Endodermal cell (in vitro differentiated cells): ENCODE data around the gene TP73. TPM values are rescaled to one million over a fixed set of nuclear protein-coding genes. Genes with fewer than 3 reads are reported as not detected.

Experiments
- DNase-seq: peaks from one replicate; pipeline ENCODE4 v3.0.0-alpha.2; 2017
- H3K27ac ChIP-seq: 2 replicates; pipeline ENCODE4 v1.5.1; 2013; ENCODE audit warnings: mild to moderate bottlenecking, low read depth, low read length, moderate library complexity
- H3K27me3 ChIP-seq: 2 replicates; pipeline ENCODE4 v1.6.1; 2013; ENCODE audit warnings: mild to moderate bottlenecking, low read length, moderate library complexity; ENCODE audit not compliant: insufficient read depth, control insufficient read depth, poor library complexity, severe bottlenecking
- H3K36me3 ChIP-seq: 2 replicates; pipeline ENCODE4 v1.7.0; 2013; ENCODE audit warnings: mild to moderate bottlenecking, low read length, moderate library complexity; ENCODE audit not compliant: control insufficient read depth, insufficient read depth
- H3K4me1 ChIP-seq: one replicate; pipeline ENCODE4 v1.7.0; 2013; ENCODE audit warnings: low read length; ENCODE audit not compliant: control insufficient read depth, insufficient read depth
- H3K4me3 ChIP-seq: 2 replicates; pipeline ENCODE4 v1.5.1; 2013; ENCODE audit warnings: mild to moderate bottlenecking, low read length, moderate library complexity
- H3K9ac ChIP-seq: 2 replicates; pipeline ENCODE4 v1.6.1; 2013; ENCODE audit warnings: mild to moderate bottlenecking, low read length, moderate library complexity; ENCODE audit not compliant: poor library complexity, severe bottlenecking; ENCODE audit errors: extremely low read depth
- H3K9me3 ChIP-seq: 2 replicates; pipeline ENCODE4 v1.6.1; 2013; ENCODE audit warnings: mild to moderate bottlenecking, low read length, moderate library complexity; ENCODE audit not compliant: control insufficient read depth
- H3K27ac Mint-ChIP-seq: 2 replicates; pipeline ENCODE4 v1.8.0; 2020; ENCODE audit warnings: mixed read lengths
- H3K27me3 Mint-ChIP-seq: 2 replicates; pipeline ENCODE4 v1.8.0; 2021; ENCODE audit warnings: mild to moderate bottlenecking, mixed read lengths; ENCODE audit not compliant: insufficient read depth
- H3K36me3 Mint-ChIP-seq: 2 replicates; pipeline ENCODE4 v1.8.0; 2020; ENCODE audit warnings: low read depth, mixed read lengths
- H3K4me1 Mint-ChIP-seq: 2 replicates; pipeline ENCODE4 v1.8.0; 2020; ENCODE audit warnings: mixed read lengths
- H3K4me3 Mint-ChIP-seq: 2 replicates; pipeline ENCODE4 v1.8.0; 2020; ENCODE audit warnings: mild to moderate bottlenecking, moderate library complexity, mixed read lengths
- H3K9me3 Mint-ChIP-seq: 2 replicates; pipeline ENCODE4 v1.8.0; 2020; ENCODE audit warnings: mild to moderate bottlenecking, mixed read lengths
- CTCF ChIP-seq: fragments of 200-600 bp; sonication (generic); conservative IDR thresholded peaks from 2 replicates; pipeline ENCODE4 v1.5.0; 2021; ENCODE audit warnings: antibody characterized with exemption, mild to moderate bottlenecking
- WGBS, 2 experiments: methylation state at CpG; one replicate each; pipeline versions ENCODE4 v1.1.5 to v1.1.7; 2013; ENCODE audit warnings: missing lambda C conversion rate in 2 of 2, mixed read lengths in 1 of 2; ENCODE audit not compliant: insufficient coverage in 1 of 2, insufficient read length in 1 of 2; 5-methylcytosine and 5-hydroxymethylcytosine counted together
- total RNA-seq, 2 donors: library from RNA; stranded (reverse); fragmentation: NEBNext Ultra II Directional in 1 of 2; extraction: Animal tissue kit (Norgen Biotek cat#: 25700) in 1 of 2; gene quantifications; 2 replicates in 1 of 2; 3 replicates in 1 of 2; pipeline ENCODE4 v1.2.1, GENCODE V29; 2021

TP73 gene
- total RNA-seq, 2 donors from 2014 or later = 3.4 to 3.5 TPM

GRCh38 chr1:3687504-3687903, 35.2 kb downstream of the TP73 start:
- WGBS, 2 experiments = 74 to 92% methylated on average over 2 to 12 of the region's 12 CpGs
- H3K27ac Mint-ChIP-seq = no peak overlapping the region
- peaks cover 22% of the 10 kb centered on the region for H3K27me3 ChIP-seq

DNA sequence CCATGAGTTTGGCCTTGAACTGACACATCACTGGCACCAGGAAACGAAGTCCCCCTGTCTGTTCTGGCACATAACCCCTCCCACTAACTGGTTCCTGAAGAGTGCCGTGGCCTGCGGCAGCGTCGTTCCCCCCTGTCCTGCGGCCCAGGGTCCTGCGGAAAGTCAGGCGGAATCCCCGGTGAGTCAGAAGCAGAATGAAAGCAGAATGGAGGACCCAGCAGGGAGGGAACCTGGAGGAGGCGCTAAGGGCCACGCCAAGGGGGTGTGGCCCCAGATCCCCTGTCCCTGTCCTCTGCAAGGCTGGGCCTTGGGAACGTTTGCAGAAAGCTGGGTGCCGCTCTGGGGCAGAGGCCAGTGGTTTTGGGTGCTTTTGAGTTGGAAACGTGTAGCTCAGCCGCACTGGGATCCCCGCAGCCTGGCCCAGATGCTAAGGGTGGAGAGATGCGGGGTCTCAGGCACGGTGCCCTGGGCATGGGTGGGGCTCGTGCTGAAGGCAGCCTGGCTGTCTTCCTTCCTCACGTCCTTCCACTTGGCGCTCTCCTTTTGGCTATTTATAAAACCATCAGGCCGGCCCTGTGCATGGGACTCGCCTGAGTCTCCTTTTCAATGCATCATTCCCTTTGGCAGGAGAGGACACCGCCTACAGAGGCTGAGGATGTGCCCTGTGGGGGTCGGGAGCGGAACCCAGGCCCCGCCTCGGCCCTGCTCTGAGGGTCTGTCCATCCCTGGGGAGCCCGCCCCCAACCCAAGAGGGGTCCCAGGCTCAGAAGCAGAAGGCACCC, 36.2 kb downstream of the TP73 start:
- WGBS, 2 experiments = 61 to 63% methylated on average over 18 to 29 of the region's 29 CpGs
- Histone ChIP-seq H3K4me1 (no peaks in the 10 kb centered on the region), H3K27me3 (peaks cover 18% of the 10 kb centered on the region), H3K9ac (no peak overlapping the region), H3K9me3 (no peaks in the 10 kb centered on the region), H3K27ac (no peak overlapping the region), H3K36me3 (no peaks in the 10 kb centered on the region), H3K4me3 (no peak overlapping the region)
- peak; percentile 88 for DNase-seq
- H3K4me3 Mint-ChIP-seq = no peak overlapping the region
- H3K4me1 Mint-ChIP-seq = peaks cover 4% of the 10 kb centered on the region
- no peak overlapping the region for H3K27ac Mint-ChIP-seq
- no peaks in the 10 kb centered on the region for H3K36me3 Mint-ChIP-seq
- peaks cover 3% of the 10 kb centered on the region for H3K9me3 Mint-ChIP-seq
- peaks cover 16% of the 10 kb centered on the region for H3K27me3 Mint-ChIP-seq
- TF ChIP-seq CTCF = no peak

More at GRCh38 chr1:3687504-3687903, 35.2 kb downstream of the TP73 start:
- Mint-ChIP-seq H3K4me3 (no peak overlapping the region), H3K27me3 (peaks cover 20% of the 10 kb centered on the region), H3K36me3 (no peaks in the 10 kb centered on the region), H3K4me1 (peaks cover 4% of the 10 kb centered on the region), H3K9me3 (no peaks in the 10 kb centered on the region)
- no peaks in the 10 kb centered on the region for H3K4me1 ChIP-seq
- no peak for TF ChIP-seq CTCF
- H3K36me3 ChIP-seq = no peaks in the 10 kb centered on the region
- peak; percentile 80 for DNase-seq
- no peak overlapping the region for H3K27ac ChIP-seq
- H3K9ac ChIP-seq = no peak overlapping the region
- H3K4me3 ChIP-seq = no peak overlapping the region
- H3K9me3 ChIP-seq = no peaks in the 10 kb centered on the region

DNA sequence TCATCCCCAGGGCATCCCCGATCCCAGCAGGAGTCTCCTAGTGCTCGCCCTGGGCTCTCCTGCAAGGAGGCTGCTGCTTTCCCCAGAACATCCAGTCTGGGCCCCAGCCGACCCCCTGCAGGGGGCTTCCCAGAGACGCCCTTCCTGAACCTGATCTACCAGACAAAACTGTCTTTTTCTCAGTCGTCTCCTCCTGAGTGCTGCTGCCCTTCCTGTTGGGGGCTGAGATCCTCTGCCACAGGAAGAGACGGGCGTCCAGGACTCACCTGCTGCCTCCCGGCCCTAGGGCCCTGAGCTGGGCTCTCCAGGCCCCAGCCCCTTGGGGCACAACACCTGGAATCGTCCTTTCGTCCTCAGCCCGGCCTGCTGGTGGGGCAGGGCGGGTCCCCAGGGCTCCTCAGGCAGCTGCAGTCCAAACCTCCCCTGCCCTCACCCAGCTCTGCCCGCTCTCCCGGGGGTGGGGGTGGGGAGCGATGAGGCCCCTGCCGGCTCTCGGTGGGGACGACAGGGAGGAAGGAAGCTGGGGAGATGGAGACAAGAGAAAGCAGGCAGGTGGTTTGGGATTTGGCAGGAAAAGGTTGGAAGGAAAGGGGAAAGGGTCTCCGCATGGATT, 36.9 kb downstream of the TP73 start:
- H3K9me3 Mint-ChIP-seq = peaks cover 3% of the 10 kb centered on the region
- H3K9me3 ChIP-seq = no peaks in the 10 kb centered on the region
- 75 to 90% methylated on average over 8 to 19 of the region's 19 CpGs for WGBS, 2 experiments
- H3K27me3 ChIP-seq = peaks cover 13% of the 10 kb centered on the region
- H3K4me1 Mint-ChIP-seq = peaks cover 4% of the 10 kb centered on the region
- H3K9ac ChIP-seq = no peak overlapping the region
- H3K27ac Mint-ChIP-seq = no peak overlapping the region
- no peaks in the 10 kb centered on the region for H3K36me3 Mint-ChIP-seq
- no peak overlapping the region for H3K4me3 ChIP-seq
- H3K27me3 Mint-ChIP-seq = peaks cover 16% of the 10 kb centered on the region
- no peak for TF ChIP-seq CTCF
- DNase-seq = peak; percentile 59
- H3K4me3 Mint-ChIP-seq = no peak overlapping the region
- no peaks in the 10 kb centered on the region for H3K36me3 ChIP-seq
- H3K27ac ChIP-seq = no peak overlapping the region
- no peaks in the 10 kb centered on the region for H3K4me1 ChIP-seq
